ENCODE measurements around the gene AAK1.

Gene AAK1

GRCh38 chr2:69454976-69455375 is 188.6 kb downstream of the AAK1 start:
- H3K9me2 ChIP-seq (replicated peaks; ENCODE audit: insufficient read depth, low read length): no peaks in the 10 kb centered on the region
- H3K79me2 ChIP-seq (ENCODE audit: insufficient read depth, low read length): no peaks in the 10 kb centered on the region
- no peak overlapping the region for H2AFZ ChIP-seq (ENCODE audit: low read depth, low read length, severe bottlenecking)
- no peaks in the 10 kb centered on the region for H3F3A ChIP-seq (ENCODE audit: insufficient read depth)
- H4K20me1 ChIP-seq (ENCODE audit: low read depth, low read length): no peaks in the 10 kb centered on the region
- no peak overlapping the region for H3K4me2 ChIP-seq (ENCODE audit: low read depth, low read length, poor library complexity, severe bottlenecking)
- H3K4me3 ChIP-seq (ENCODE audit: insufficient read depth, low read length, poor library complexity, severe bottlenecking): no peak overlapping the region
- no peaks in the 10 kb centered on the region for H3K36me3 ChIP-seq (ENCODE audit: low read length)
- H3K9me3 ChIP-seq (ENCODE audit: insufficient read depth, low read length): no peaks in the 10 kb centered on the region
- TF ChIP-seq CTCF (IDR thresholded peaks at IDR 0.05; ENCODE audit: insufficient read depth, low read length, poor library complexity, severe bottlenecking) (no peak), EZH2phosphoT487 (conservative IDR thresholded peaks at IDR 0.05; ENCODE audit: low read length) (no peak)
- H3K9ac ChIP-seq (ENCODE audit: low read length): no peak overlapping the region
- no peaks in the 10 kb centered on the region for H3K27me3 ChIP-seq (ENCODE audit: low read length)
- no peak overlapping the region for H3K27ac ChIP-seq (ENCODE audit: low read depth, low read length)

DNA sequence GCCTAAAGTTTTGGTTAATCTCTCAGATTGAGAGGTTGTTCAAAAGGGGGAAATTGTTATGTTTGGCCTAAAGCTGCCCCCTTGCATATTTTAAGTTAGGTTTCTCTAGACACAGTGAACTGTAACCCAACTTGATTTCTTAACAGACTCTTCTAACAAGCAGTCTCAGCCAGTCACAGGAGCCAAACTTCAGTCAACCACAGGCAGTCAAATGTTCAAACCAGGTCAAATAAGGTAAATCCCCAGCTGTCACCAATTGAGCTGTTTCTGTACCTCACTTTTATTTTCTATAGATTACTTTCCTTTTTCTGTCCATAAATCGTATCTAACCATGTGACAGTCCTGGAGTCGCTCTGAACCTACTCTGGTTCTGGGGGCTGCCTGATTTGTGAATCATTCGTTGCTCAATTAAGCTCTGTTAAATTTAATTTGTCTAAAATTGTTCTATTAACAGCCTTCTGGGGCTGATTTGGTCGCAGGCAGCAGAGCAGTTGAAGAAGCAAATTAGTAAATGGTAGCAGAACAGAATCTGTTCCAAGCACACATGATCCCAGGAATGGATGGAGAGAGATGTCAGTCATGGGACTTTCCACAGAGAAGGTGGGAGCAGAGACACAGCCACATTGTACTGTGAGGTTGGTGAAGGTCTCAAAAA is 189.9 kb downstream of the AAK1 start:
- H3K4me3 ChIP-seq (ENCODE audit: insufficient read depth, low read length, poor library complexity, severe bottlenecking): no peak overlapping the region
- H3K27me3 ChIP-seq (ENCODE audit: low read length): no peaks in the 10 kb centered on the region
- no peak overlapping the region for H3K9ac ChIP-seq (ENCODE audit: low read length)
- H2AFZ ChIP-seq (ENCODE audit: low read depth, low read length, severe bottlenecking): no peak overlapping the region
- no peaks in the 10 kb centered on the region for H3K79me2 ChIP-seq (ENCODE audit: insufficient read depth, low read length)
- H3K4me2 ChIP-seq (ENCODE audit: low read depth, low read length, poor library complexity, severe bottlenecking): no peak overlapping the region
- H3F3A ChIP-seq (ENCODE audit: insufficient read depth): no peaks in the 10 kb centered on the region
- H3K36me3 ChIP-seq (ENCODE audit: low read length): no peaks in the 10 kb centered on the region
- H4K20me1 ChIP-seq (ENCODE audit: low read depth, low read length): no peaks in the 10 kb centered on the region
- no peaks in the 10 kb centered on the region for H3K9me2 ChIP-seq (replicated peaks; ENCODE audit: insufficient read depth, low read length)
- TF ChIP-seq EZH2phosphoT487 (conservative IDR thresholded peaks at IDR 0.05; ENCODE audit: low read length) (no peak), CTCF (IDR thresholded peaks at IDR 0.05; ENCODE audit: insufficient read depth, low read length, poor library complexity, severe bottlenecking) (no peak)
- no peaks in the 10 kb centered on the region for H3K9me3 ChIP-seq (ENCODE audit: insufficient read depth, low read length)
- H3K27ac ChIP-seq (ENCODE audit: low read depth, low read length): no peak overlapping the region

- no peaks in the 10 kb centered on the region for H3K79me2 ChIP-seq (ENCODE audit: insufficient read depth, low read length)
- no peaks in the 10 kb centered on the region for H3K9me3 ChIP-seq (ENCODE audit: insufficient read depth, low read length)
- no peak overlapping the region for H3K27ac ChIP-seq (ENCODE audit: low read depth, low read length)
- H3K27me3 ChIP-seq (ENCODE audit: low read length): no peaks in the 10 kb centered on the region
- no peaks in the 10 kb centered on the region for H4K20me1 ChIP-seq (ENCODE audit: low read depth, low read length)
- TF ChIP-seq EZH2phosphoT487 (conservative IDR thresholded peaks at IDR 0.05; ENCODE audit: low read length) (no peak), CTCF (IDR thresholded peaks at IDR 0.05; ENCODE audit: insufficient read depth, low read length, poor library complexity, severe bottlenecking) (no peak)
- H3K36me3 ChIP-seq (ENCODE audit: low read length): no peaks in the 10 kb centered on the region
- no peak overlapping the region for H2AFZ ChIP-seq (ENCODE audit: low read depth, low read length, severe bottlenecking)
- H3F3A ChIP-seq (ENCODE audit: insufficient read depth): no peaks in the 10 kb centered on the region
- no peak overlapping the region for H3K9ac ChIP-seq (ENCODE audit: low read length)
- no peak overlapping the region for H3K4me3 ChIP-seq (ENCODE audit: insufficient read depth, low read length, poor library complexity, severe bottlenecking)
- no peaks in the 10 kb centered on the region for H3K9me2 ChIP-seq (replicated peaks; ENCODE audit: insufficient read depth, low read length)
- H3K4me2 ChIP-seq (ENCODE audit: low read depth, low read length, poor library complexity, severe bottlenecking): no peak overlapping the region
These were observed 190.9 kb downstream of the AAK1 start for GRCh38 chr2:69452687-69453086.
